SK-N-MC (cell line): ENCODE measurements around the gene ABLIM2.

Experiments used
- EZH2 ChIP-seq: fragments of 200-600 bp; sonication (generic); IDR thresholded peaks from one replicate; pipeline ENCODE4 v1.6.1; 2017; ENCODE audit warnings: antibody characterized with exemption
- FOXP2 ChIP-seq: optimal IDR thresholded peaks from 2 replicates; pipeline ENCODE3; 2011; ENCODE audit warnings: mild to moderate bottlenecking, moderate library complexity; ENCODE audit not compliant: insufficient read depth; ENCODE audit errors: extremely low read length, control extremely low read depth
- POLR2AphosphoS5 ChIP-seq: IDR thresholded peaks from 2 replicates; pipeline ENCODE4 v1.6.1; 2012; ENCODE audit warnings: mild to moderate bottlenecking, low read depth, low read length, borderline replicate concordance

DNA sequence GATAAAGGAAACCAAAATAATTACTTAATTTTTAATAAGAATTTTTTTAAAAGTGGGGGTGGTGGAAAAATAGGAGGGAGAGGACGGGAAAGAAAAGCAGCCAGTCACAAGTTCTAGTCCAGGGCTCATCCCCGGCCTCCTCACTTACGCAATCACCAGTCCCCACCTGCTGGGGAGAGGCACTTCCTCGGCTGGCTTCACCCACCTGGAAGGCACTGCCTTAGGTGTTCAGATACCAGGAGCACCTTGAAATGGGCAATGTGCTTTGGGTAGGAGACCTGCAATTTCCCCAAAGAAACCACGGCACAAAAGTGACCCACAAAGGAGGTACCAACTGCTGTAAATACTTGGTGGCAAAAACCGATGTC, 242.8 kb downstream of the ABLIM2 start:
- no peak for TF ChIP-seq EZH2
- no peak for TF ChIP-seq POLR2AphosphoS5
- no peak for TF ChIP-seq FOXP2
